ENCODE results near the gene MEIG1.
"Not testable (repeated sequence)": the region's sequence is repeated elsewhere in the genome, so short reads cannot be mapped to it uniquely, and the experiment has no call there.

DNA sequence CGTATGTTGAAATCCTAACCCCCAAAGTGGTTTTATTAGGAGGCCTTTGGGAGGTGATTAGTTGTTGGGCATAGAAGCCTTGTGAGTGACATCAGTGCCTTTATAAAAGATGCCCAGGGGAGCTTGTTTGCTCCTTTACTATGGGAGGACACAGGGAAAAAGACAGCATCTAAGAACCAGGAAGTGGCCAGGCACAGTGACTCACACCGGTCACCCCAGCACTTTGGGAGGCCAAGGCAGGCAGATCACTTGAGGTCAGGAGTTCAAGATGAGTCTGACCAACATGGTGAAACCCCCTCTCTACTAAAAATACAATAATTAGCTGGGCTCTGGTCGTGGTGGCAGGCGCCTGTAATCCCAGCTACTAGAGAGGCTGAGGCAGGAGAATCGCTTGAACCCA lies 61.8 kb downstream of the MEIG1 start:
- TF ChIP-seq, protein P1, sequence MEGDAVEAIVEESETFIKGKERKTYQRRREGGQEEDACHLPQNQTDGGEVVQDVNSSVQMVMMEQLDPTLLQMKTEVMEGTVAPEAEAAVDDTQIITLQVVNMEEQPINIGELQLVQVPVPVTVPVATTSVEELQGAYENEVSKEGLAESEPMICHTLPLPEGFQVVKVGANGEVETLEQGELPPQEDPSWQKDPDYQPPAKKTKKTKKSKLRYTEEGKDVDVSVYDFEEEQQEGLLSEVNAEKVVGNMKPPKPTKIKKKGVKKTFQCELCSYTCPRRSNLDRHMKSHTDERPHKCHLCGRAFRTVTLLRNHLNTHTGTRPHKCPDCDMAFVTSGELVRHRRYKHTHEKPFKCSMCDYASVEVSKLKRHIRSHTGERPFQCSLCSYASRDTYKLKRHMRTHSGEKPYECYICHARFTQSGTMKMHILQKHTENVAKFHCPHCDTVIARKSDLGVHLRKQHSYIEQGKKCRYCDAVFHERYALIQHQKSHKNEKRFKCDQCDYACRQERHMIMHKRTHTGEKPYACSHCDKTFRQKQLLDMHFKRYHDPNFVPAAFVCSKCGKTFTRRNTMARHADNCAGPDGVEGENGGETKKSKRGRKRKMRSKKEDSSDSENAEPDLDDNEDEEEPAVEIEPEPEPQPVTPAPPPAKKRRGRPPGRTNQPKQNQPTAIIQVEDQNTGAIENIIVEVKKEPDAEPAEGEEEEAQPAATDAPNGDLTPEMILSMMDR (IDR thresholded peaks at IDR 0.05) = not testable (repeated sequence)
- not testable (repeated sequence) for TF ChIP-seq POLR2A (IDR thresholded peaks at IDR 0.05)
